SK-N-SH treated with all-trans-retinoic acid at 6 μM for 48 hours (cell line): Measurements from ENCODE around the gene IFIT2.

Source experiments
- BACH2 ChIP-seq: fragments of 250-450 bp; sonication (Bioruptor Pico); IDR thresholded peaks from 2 replicates; pipeline ENCODE4 v1.9.0; 2021; ENCODE audit warnings: mild to moderate bottlenecking, borderline replicate concordance
- ISL1 ChIP-seq: fragments of 250-450 bp; sonication (Bioruptor Pico); IDR thresholded peaks from 2 replicates; pipeline ENCODE4 v2.1.2; 2022; ENCODE audit warnings: mild to moderate bottlenecking, moderate library complexity
- OSR1 ChIP-seq: fragments of 250-450 bp; sonication (Bioruptor Pico); IDR thresholded peaks from 2 replicates; pipeline ENCODE4 v1.8.0; 2022; ENCODE audit warnings: moderate library complexity, mild to moderate bottlenecking, inconsistent platforms
- ZNF70 ChIP-seq: fragments of 450-650 bp; formaldehyde crosslinking; IDR thresholded peaks from 2 replicates; pipeline ENCODE4 v1.5.0; 2020; ENCODE audit warnings: mild to moderate bottlenecking, moderate library complexity

- no peak for TF ChIP-seq OSR1 (CRISPR knock-in tag)
- TF ChIP-seq BACH2: no peak
- TF ChIP-seq ZNF70: no peak
- TF ChIP-seq ISL1 (CRISPR knock-in tag): no peak
These were observed 44.9 kb upstream of the IFIT2 start for GRCh38 chr10:89256962-89257361.
